ENCODE data around the gene CD101. TPM values are rescaled to one million over a fixed set of nuclear protein-coding genes. Genes with fewer than 3 reads are reported as not detected.

The CD101 gene
- total and polyA plus RNA-seq, 7 donors, result 0.03 to 1.0 (median 0.29) TPM; not detected in 1

DNA sequence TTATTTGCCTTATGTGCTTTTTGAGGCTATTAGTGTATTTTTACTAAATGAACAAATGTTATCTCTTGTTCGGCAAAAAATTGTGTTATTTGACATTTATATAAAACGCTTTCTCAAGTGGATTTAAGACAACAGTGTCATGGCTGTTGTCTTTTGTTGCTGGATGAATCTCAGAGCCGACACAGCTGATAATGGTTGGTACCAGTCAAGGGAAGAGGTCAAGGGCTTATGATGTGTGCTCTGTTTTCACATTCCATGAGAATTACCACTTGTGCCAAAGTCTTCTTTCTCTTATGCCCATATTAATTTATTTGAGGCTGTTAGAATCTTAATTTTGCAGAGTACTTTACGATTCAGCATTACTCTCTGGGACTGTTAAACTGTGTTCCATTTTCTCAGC, 17.9 kb upstream of the CD101 start:
- Histone ChIP-seq H3K4me1 (no peaks in the 10 kb centered on the region), H3K9me3 (no peaks in the 10 kb centered on the region), H3K4me3 (no peak overlapping the region), H3K36me3 (ENCODE audit: insufficient read depth in 1 of 2, low read depth in 1 of 2) (no peaks in the 10 kb centered on the region), H3K27me3 (ENCODE audit: insufficient read depth in 3 of 3, low read length in 2 of 3) (no peaks in the 10 kb centered on the region), H3K27ac (no peak overlapping the region)
- ATAC-seq (no peak), DNase-seq (no peak)
- intact Hi-C loops (cut with DNase I), result no loop called here
- 38 to 48% (median 39%) methylated on average over 4 of the region's 4 CpGs for WGBS, 3 donors
- TF ChIP-seq, protein P1, sequence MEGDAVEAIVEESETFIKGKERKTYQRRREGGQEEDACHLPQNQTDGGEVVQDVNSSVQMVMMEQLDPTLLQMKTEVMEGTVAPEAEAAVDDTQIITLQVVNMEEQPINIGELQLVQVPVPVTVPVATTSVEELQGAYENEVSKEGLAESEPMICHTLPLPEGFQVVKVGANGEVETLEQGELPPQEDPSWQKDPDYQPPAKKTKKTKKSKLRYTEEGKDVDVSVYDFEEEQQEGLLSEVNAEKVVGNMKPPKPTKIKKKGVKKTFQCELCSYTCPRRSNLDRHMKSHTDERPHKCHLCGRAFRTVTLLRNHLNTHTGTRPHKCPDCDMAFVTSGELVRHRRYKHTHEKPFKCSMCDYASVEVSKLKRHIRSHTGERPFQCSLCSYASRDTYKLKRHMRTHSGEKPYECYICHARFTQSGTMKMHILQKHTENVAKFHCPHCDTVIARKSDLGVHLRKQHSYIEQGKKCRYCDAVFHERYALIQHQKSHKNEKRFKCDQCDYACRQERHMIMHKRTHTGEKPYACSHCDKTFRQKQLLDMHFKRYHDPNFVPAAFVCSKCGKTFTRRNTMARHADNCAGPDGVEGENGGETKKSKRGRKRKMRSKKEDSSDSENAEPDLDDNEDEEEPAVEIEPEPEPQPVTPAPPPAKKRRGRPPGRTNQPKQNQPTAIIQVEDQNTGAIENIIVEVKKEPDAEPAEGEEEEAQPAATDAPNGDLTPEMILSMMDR (IDR thresholded peaks at IDR 0.05), result no peak

DNA sequence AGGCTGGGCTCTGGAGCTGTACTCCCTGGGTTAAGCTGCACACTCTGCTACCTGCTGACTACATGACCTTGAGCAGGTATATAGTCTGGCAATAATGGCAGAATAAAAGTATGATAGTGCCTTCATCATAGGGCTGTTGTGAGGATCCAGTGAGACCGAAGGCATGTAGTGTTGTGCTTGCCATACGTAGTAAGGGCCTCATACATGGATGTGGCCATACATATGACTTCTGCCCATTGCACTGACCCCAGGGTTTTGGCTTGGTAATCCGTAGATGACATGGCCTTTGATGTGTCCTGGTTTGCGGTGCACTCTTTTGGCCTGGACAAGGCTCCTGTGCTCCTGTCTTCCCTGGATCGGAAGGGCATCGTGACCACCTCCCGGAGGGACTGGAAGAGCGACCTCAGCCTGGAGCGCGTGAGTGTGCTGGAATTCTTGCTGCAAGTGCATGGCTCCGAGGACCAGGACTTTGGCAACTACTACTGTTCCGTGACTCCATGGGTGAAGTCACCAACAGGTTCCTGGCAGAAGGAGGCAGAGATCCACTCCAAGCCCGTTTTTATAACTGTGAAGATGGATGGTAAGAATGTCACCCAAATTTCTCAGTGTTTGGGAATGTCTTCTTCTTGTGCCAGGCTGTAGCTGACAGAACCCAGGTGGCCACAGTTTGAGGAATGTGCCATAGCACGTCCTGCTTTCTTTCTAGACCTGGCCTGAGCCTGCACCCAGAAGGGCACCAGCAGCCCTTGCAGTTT, 17.0 kb upstream of the CD101 start:
- intact Hi-C loops (cut with DNase I), result no loop called here
- Histone ChIP-seq H3K27me3 (ENCODE audit: insufficient read depth in 3 of 3, low read length in 2 of 3) (no peaks in the 10 kb centered on the region), H3K27ac (no peak overlapping the region), H3K4me1 (no peaks in the 10 kb centered on the region), H3K4me3 (no peak overlapping the region), H3K9me3 (no peaks in the 10 kb centered on the region), H3K36me3 (ENCODE audit: insufficient read depth in 1 of 2, low read depth in 1 of 2) (no peaks in the 10 kb centered on the region)
- ATAC-seq, result peak; percentile 54 to 86 (median 68)
- peak in 1 of 2 donors; percentile 24 for DNase-seq
- WGBS, 3 donors, result 31 to 40% (median 37%) methylated on average over 14 of the region's 14 CpGs
- TF ChIP-seq, protein P1 (IDR thresholded peaks at IDR 0.05), result no peak

DNA sequence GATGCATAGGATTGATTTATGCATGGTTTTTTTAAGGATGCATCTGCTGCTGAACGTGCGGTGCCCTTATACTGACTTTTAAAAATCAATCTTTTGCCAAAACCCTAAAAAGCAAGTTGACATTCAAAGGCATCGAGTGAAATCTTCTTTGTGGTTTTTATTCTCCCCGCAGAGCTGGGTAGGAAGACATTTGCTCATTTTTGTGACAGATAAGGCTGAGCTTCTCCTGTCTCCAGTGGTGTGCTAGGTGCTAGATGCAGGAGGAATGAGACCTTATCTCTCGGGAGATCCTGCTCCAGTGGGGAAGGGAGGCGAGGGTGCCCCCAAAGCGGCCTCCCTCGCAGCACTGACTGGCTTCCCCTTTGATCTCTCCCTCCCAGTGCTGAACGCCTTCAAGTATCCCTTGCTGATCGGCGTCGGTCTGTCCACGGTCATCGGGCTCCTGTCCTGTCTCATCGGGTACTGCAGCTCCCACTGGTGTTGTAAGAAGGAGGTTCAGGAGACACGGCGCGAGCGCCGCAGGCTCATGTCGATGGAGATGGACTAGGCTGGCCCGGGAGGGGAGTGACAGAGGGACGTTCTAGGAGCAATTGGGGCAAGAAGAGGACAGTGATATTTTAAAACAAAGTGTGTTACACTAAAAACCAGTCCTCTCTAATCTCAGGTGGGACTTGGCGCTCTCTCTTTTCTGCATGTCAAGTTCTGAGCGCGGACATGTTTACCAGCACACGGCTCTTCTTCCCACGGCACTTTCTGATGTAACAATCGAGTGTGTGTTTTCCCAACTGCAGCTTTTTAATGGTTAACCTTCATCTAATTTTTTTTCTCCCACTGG, 14.9 kb upstream of the CD101 start:
- Histone ChIP-seq H3K4me1 (no peaks in the 10 kb centered on the region), H3K4me3 (no peak overlapping the region), H3K27ac (no peak overlapping the region), H3K36me3 (ENCODE audit: insufficient read depth in 1 of 2, low read depth in 1 of 2) (no peaks in the 10 kb centered on the region), H3K9me3 (no peaks in the 10 kb centered on the region), H3K27me3 (ENCODE audit: insufficient read depth in 3 of 3, low read length in 2 of 3) (no peaks in the 10 kb centered on the region)
- 86 to 92% (median 91%) methylated on average over 29 of the region's 29 CpGs for WGBS, 3 donors
- ATAC-seq (no peak), DNase-seq (no peak)
- TF ChIP-seq, protein P1 (IDR thresholded peaks at IDR 0.05), result no peak
- intact Hi-C loops (cut with DNase I), result no loop called here

DNA sequence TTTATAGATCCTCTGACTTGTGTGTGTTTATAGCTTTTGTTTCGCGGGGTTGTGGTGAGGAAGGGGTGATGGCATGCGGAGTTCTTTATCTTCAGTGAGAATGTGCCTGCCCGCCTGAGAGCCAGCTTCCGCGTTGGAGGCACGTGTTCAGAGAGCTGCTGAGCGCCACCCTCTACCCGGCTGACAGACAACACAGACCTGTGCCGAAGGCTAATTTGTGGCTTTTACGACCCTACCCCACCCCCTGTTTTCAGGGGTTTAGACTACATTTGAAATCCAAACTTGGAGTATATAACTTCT, 14.4 kb upstream of the CD101 start:
- Histone ChIP-seq H3K9me3 (no peaks in the 10 kb centered on the region), H3K36me3 (ENCODE audit: insufficient read depth in 1 of 2, low read depth in 1 of 2) (no peaks in the 10 kb centered on the region), H3K4me3 (no peak overlapping the region), H3K27ac (no peak overlapping the region), H3K4me1 (no peaks in the 10 kb centered on the region), H3K27me3 (ENCODE audit: insufficient read depth in 3 of 3, low read length in 2 of 3) (no peaks in the 10 kb centered on the region)
- intact Hi-C loops (cut with DNase I), result no loop called here
- WGBS, 3 donors, result 90% methylated on average over 11 of the region's 11 CpGs
- ATAC-seq, result no peak
- DNase-seq, result no peak
- TF ChIP-seq, protein P1 (IDR thresholded peaks at IDR 0.05), result no peak

Measured in psoas muscle (tissue), 8 donors.